Chondrocyte (in vitro differentiated cells): ENCODE data around the gene ZNF561. TPM values are rescaled to one million over a fixed set of nuclear protein-coding genes. Genes with fewer than 3 reads are reported as not detected.
"Not testable (repeated sequence)": the region's sequence is repeated elsewhere in the genome, so short reads cannot be mapped to it uniquely, and the experiment has no call there.

Experiments used
- DNase-seq: peaks from one replicate; pipeline ENCODE4 v3.0.0; 2021; ENCODE audit warnings: mixed read lengths, low spot score
- H3K27ac Mint-ChIP-seq: one replicate; pipeline ENCODE4 v1.8.0; 2021; ENCODE audit warnings: mild to moderate bottlenecking, moderate library complexity, mixed read lengths; ENCODE audit not compliant: unreplicated experiment
- H3K27me3 Mint-ChIP-seq: 2 replicates; pipeline ENCODE4 v1.8.0; 2021; ENCODE audit warnings: low read depth, mixed read lengths
- H3K36me3 Mint-ChIP-seq: 2 replicates; pipeline ENCODE4 v1.8.0; 2021; ENCODE audit warnings: low read depth, mixed read lengths
- H3K4me1 Mint-ChIP-seq: 2 replicates; pipeline ENCODE4 v1.8.0; 2021; ENCODE audit warnings: low read depth, mild to moderate bottlenecking, mixed read lengths
- H3K4me3 Mint-ChIP-seq: one replicate; pipeline ENCODE4 v1.8.0; 2021; ENCODE audit warnings: mild to moderate bottlenecking, moderate library complexity, mixed read lengths; ENCODE audit not compliant: unreplicated experiment
- H3K9me3 Mint-ChIP-seq: 2 replicates; pipeline ENCODE4 v1.8.0; 2021; ENCODE audit warnings: low read depth, mixed read lengths
- total RNA-seq: library from RNA; stranded (reverse); gene quantifications from 3 replicates; pipeline ENCODE4 v1.2.1, GENCODE V29; 2021
- TF ChIP-seq, protein P1 (sequence below): fragments of 200-600 bp; sonication (generic); IDR thresholded peaks from 2 replicates; pipeline ENCODE4 v1.5.0; 2021; ENCODE audit warnings: antibody characterized with exemption, mild to moderate bottlenecking, moderate library complexity

The ZNF561 gene
- total RNA-seq, 1 donor from 2014 or later, result 51.3 TPM

DNA sequence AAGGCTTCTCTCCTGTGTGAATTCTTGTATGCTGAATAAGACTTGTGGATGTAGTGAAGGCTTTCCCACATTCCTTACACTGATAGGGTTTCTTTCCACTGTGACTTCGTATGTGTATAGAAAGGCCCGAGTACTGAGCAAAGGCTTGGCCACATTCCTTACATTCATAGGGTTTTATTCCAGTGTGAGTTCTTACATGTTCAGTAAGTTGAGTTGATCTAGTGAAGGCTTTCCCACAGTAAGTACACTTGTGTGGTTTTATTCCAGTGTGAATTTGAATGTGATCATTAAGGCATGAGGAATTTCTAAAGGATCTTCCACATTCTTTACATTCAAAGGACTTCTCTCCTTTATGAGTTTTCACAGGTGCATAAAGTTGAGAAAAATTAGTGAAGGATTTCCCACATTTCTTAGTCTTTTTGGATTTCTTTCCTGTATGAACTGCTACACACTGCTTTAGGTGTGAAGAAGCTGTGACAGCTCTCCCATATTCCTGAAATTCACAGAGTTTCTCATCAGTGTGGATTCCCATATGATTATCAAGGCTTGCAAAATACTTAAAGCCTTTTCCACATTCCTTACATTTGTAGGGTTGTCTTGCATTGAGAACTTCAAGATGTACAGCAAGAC, 10.4 kb downstream of the ZNF561 start:
- Mint-ChIP-seq H3K36me3 (peaks cover 62% of the 10 kb centered on the region), H3K9me3 (peaks cover 27% of the 10 kb centered on the region), H3K4me1 (no peaks in the 10 kb centered on the region), H3K4me3 (no peak overlapping the region), H3K27ac (no peak overlapping the region), H3K27me3 (no peaks in the 10 kb centered on the region)
- no peak for DNase-seq
- TF ChIP-seq, protein P1, sequence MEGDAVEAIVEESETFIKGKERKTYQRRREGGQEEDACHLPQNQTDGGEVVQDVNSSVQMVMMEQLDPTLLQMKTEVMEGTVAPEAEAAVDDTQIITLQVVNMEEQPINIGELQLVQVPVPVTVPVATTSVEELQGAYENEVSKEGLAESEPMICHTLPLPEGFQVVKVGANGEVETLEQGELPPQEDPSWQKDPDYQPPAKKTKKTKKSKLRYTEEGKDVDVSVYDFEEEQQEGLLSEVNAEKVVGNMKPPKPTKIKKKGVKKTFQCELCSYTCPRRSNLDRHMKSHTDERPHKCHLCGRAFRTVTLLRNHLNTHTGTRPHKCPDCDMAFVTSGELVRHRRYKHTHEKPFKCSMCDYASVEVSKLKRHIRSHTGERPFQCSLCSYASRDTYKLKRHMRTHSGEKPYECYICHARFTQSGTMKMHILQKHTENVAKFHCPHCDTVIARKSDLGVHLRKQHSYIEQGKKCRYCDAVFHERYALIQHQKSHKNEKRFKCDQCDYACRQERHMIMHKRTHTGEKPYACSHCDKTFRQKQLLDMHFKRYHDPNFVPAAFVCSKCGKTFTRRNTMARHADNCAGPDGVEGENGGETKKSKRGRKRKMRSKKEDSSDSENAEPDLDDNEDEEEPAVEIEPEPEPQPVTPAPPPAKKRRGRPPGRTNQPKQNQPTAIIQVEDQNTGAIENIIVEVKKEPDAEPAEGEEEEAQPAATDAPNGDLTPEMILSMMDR, result no peak

GRCh38 chr19:9608912-9609311, 12.1 kb downstream of the ZNF561 start:
- Mint-ChIP-seq H3K4me3 (no peak overlapping the region), H3K27ac (no peak overlapping the region), H3K9me3 (peaks cover 27% of the 10 kb centered on the region), H3K4me1 (no peaks in the 10 kb centered on the region), H3K27me3 (no peaks in the 10 kb centered on the region), H3K36me3 (peaks cover 51% of the 10 kb centered on the region)
- TF ChIP-seq, protein P1, result no peak
- DNase-seq, result no peak

DNA sequence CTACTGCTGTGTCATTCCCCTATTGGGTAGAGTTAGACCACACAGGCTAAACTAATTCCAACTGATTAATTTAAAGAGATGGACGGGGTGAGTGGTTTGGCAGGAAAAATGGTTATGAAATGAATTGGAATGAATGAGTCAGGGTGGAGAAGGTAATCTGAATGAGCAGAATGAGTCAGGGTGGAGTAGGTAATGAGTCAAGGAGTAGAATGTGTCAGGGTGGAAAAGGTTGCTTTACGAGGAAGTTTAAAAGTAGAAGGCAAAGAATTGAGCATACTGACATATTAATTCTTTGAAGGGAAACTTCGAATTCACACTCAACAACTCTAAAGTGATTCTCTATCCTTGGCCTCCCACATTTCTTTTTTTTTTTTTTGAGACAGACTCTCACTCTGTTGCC, 24.0 kb downstream of the ZNF561 start:
- H3K4me3 Mint-ChIP-seq, result no peak overlapping the region
- DNase-seq, result no peak
- TF ChIP-seq, protein P1, result no peak
- no peaks in the 10 kb centered on the region for H3K9me3 Mint-ChIP-seq
- H3K27me3 Mint-ChIP-seq, result peaks cover 9% of the 10 kb centered on the region
- H3K36me3 Mint-ChIP-seq, result no peaks in the 10 kb centered on the region
- peaks cover 4% of the 10 kb centered on the region for H3K4me1 Mint-ChIP-seq
- H3K27ac Mint-ChIP-seq, result peak overlapping the region; percentile 62

GRCh38 chr19:9586764-9587163, 34.3 kb downstream of the ZNF561 start:
- Mint-ChIP-seq H3K4me3 (no peak overlapping the region), H3K27me3 (peaks cover 8% of the 10 kb centered on the region), H3K27ac (no peak overlapping the region), H3K36me3 (peaks cover 3% of the 10 kb centered on the region), H3K9me3 (no peaks in the 10 kb centered on the region), H3K4me1 (peaks cover 14% of the 10 kb centered on the region)
- TF ChIP-seq, protein P1, result peak; percentile 86
- DNase-seq, result no peak

- H3K4me3 Mint-ChIP-seq, result peak within 1 kb of the TSS; percentile 91
- H3K27me3 Mint-ChIP-seq, result peaks cover 6% of the 10 kb centered on the region
- DNase-seq, result no peak
- TF ChIP-seq, protein P1, result no peak
- no peaks in the 10 kb centered on the region for H3K9me3 Mint-ChIP-seq
- H3K4me1 Mint-ChIP-seq, result peaks cover 27% of the 10 kb centered on the region
- H3K27ac Mint-ChIP-seq, result peak within 1 kb of the TSS; percentile 98
- H3K36me3 Mint-ChIP-seq, result peaks cover 7% of the 10 kb centered on the region
These were observed 36.8 kb downstream of the ZNF561 start, which contains the start of gene ZNF121 for GRCh38 chr19:9584073-9584833. TSS of gene ZNF121 (minus strand) at chr19:9584504. CDS start at chr19:9568097, 16,407 bp downstream.

- H3K36me3 Mint-ChIP-seq, result peaks cover 17% of the 10 kb centered on the region
- peaks cover 32% of the 10 kb centered on the region for H3K4me1 Mint-ChIP-seq
- DNase-seq, H3K27me3 Mint-ChIP-seq, H3K9me3 Mint-ChIP-seq: not testable (repeated sequence)
- H3K27ac Mint-ChIP-seq, result peak overlapping the region; percentile 72
- peak overlapping the region; percentile 47 for H3K4me3 Mint-ChIP-seq
These were observed 38.8 kb downstream of the ZNF561 start for GRCh38 chr19:9582081-9582725.
